Gastroesophageal sphincter (tissue), 3 donors: ENCODE data around the gene LEMD1.

Experiments
- CTCF ChIP-seq, 4 experiments: fragments of 200-600 bp in 2 of 4; fragments of 450-650 bp in 2 of 4; sonication (generic) in 1 of 4; IDR thresholded peaks; one replicate each; pipeline ENCODE4 v1.5.1; 2017 to 2019; ENCODE audit warnings: antibody characterized with exemption in 4 of 4, mild to moderate bottlenecking in 2 of 4, moderate library complexity in 2 of 4
- POLR2A ChIP-seq, 2 donors: fragments of 450-650 bp; IDR thresholded peaks; one replicate each; pipeline ENCODE4 v1.6.1; 2017; ENCODE audit warnings: antibody characterized with exemption in 2 of 2, mild to moderate bottlenecking in 2 of 2, moderate library complexity in 1 of 2
- POLR2AphosphoS5 ChIP-seq: sonication (generic); formaldehyde crosslinking; IDR thresholded peaks from one replicate; pipeline ENCODE4 v1.6.1; 2017; ENCODE audit warnings: antibody characterized with exemption

GRCh38 chr1:205452364-205452763 lies 30.5 kb upstream of the LEMD1 start:
- TF ChIP-seq POLR2A (IDR thresholded peaks at IDR 0.05), result no peak
- TF ChIP-seq CTCF (IDR thresholded peaks at IDR 0.05), result no peak
- no peak for TF ChIP-seq POLR2AphosphoS5
